Measurements from ENCODE around the gene MCIDAS.

GRCh38 chr5:55218967-55219366 lies 8.1 kb downstream of the MCIDAS start:
- TF ChIP-seq POLR2AphosphoS5 (IDR thresholded peaks at IDR 0.05) (peak in 1 of 2 donors; percentile 65), CTCF (IDR thresholded peaks at IDR 0.05) (no peak)

All from upper lobe of left lung (tissue), 4 donors.